ENCODE measurements around the gene TFDP1. TPM values are rescaled to one million over a fixed set of nuclear protein-coding genes. Genes with fewer than 3 reads are reported as not detected.

Gene TFDP1
- total RNA-seq, 1 experiment from 2014 or later = 107 TPM

- H3K4me2 ChIP-seq = no peak overlapping the region
- intact Hi-C loops (cut with micrococcal nuclease; ENCODE audit: unreplicated experiment) = no loop called here
- TF ChIP-seq CTCF (conservative IDR thresholded peaks at IDR 0.05) (no peak), EZH2 (IDR thresholded peaks at IDR 0.05; ENCODE audit: low read depth) (no peak)
- H3F3A ChIP-seq (ENCODE audit: insufficient read depth, low read depth) = no peaks in the 10 kb centered on the region; the same call in 1 of the 2 replicates
- H3K4me1 ChIP-seq (replicated peaks; ENCODE audit: insufficient read depth) = peaks cover 23% of the 10 kb centered on the region
- ChIA-PET CTCF (no interaction called here), POLR2A (ENCODE audit: unreplicated experiment) (no interaction called here)
- peaks cover 7% of the 10 kb centered on the region for H4K20me1 ChIP-seq (ENCODE audit: insufficient read depth)
- no TSS peak for BruUV-seq (replicated peaks)
- H3K36me3 ChIP-seq (ENCODE audit: low read depth) = peaks cover 6% of the 10 kb centered on the region; the same call in 1 of the 2 replicates
- H3K9me3 ChIP-seq (ENCODE audit: insufficient read depth, low read depth) = no peaks in the 10 kb centered on the region
- no peak overlapping the region for H2AFZ ChIP-seq
- 0 out of 2 replicates have a peak, but pooled peaks cover 9% of the 10 kb centered on the region for H3K79me2 ChIP-seq (ENCODE audit: low read depth)
- no peak for DNase-seq
- no peaks in the 10 kb centered on the region for H3K27me3 ChIP-seq (ENCODE audit: insufficient read depth, low read depth)
- H3K9me2 ChIP-seq (ENCODE audit: insufficient read depth) = no peaks in the 10 kb centered on the region
- no peak overlapping the region for H3K4me3 ChIP-seq
- no peak overlapping the region for H3K27ac ChIP-seq
These were observed 37.1 kb upstream of the TFDP1 start for GRCh38 chr13:113547238-113547971.

- ChIA-PET CTCF (no interaction called here), POLR2A (ENCODE audit: unreplicated experiment) (no interaction called here)
- BruUV-seq (replicated peaks) = no TSS peak
- Histone ChIP-seq H3K36me3 (ENCODE audit: low read depth) (peaks cover 6% of the 10 kb centered on the region; the same call in 1 of the 2 replicates), H3K9me3 (ENCODE audit: insufficient read depth, low read depth) (no peaks in the 10 kb centered on the region), H3K4me1 (replicated peaks; ENCODE audit: insufficient read depth) (peaks cover 23% of the 10 kb centered on the region), H3K79me2 (ENCODE audit: low read depth) (0 out of 2 replicates have a peak, but pooled peaks cover 9% of the 10 kb centered on the region), H2AFZ (no peak overlapping the region), H3K4me2 (no peak overlapping the region), H3K27ac (no peak overlapping the region), H4K20me1 (ENCODE audit: insufficient read depth) (peaks cover 7% of the 10 kb centered on the region), H3F3A (ENCODE audit: insufficient read depth, low read depth) (no peaks in the 10 kb centered on the region; the same call in 1 of the 2 replicates), H3K9me2 (ENCODE audit: insufficient read depth) (no peaks in the 10 kb centered on the region), H3K27me3 (ENCODE audit: insufficient read depth, low read depth) (no peaks in the 10 kb centered on the region), H3K4me3 (no peak overlapping the region)
- DNase-seq = no peak
- no peak for TF ChIP-seq EZH2 (IDR thresholded peaks at IDR 0.05; ENCODE audit: low read depth)
- TF ChIP-seq CTCF (conservative IDR thresholded peaks at IDR 0.05) = no peak
- intact Hi-C loops (cut with micrococcal nuclease; ENCODE audit: unreplicated experiment) = no loop called here
These were observed 36.3 kb upstream of the TFDP1 start for GRCh38 chr13:113548171-113548641.

GRCh38 chr13:113548778-113549621, 35.6 kb upstream of the TFDP1 start:
- H4K20me1 ChIP-seq (ENCODE audit: insufficient read depth) = peaks cover 7% of the 10 kb centered on the region
- peaks cover 6% of the 10 kb centered on the region; the same call in 1 of the 2 replicates for H3K36me3 ChIP-seq (ENCODE audit: low read depth)
- no peaks in the 10 kb centered on the region; the same call in 1 of the 2 replicates for H3F3A ChIP-seq (ENCODE audit: insufficient read depth, low read depth)
- peak in 1 of 2 experiments; percentile 80 for DNase-seq
- no peak overlapping the region for H3K27ac ChIP-seq
- H2AFZ ChIP-seq = no peak overlapping the region
- H3K9me2 ChIP-seq (ENCODE audit: insufficient read depth) = no peaks in the 10 kb centered on the region
- H3K27me3 ChIP-seq (ENCODE audit: insufficient read depth, low read depth) = no peaks in the 10 kb centered on the region
- H3K4me1 ChIP-seq (replicated peaks; ENCODE audit: insufficient read depth) = peaks cover 23% of the 10 kb centered on the region
- TF ChIP-seq EZH2 (IDR thresholded peaks at IDR 0.05; ENCODE audit: low read depth) (no peak), CTCF (conservative IDR thresholded peaks at IDR 0.05) (no peak)
- CTCF ChIA-PET = interaction anchor here (0.6 kb wide), 1 partner anchor 17 kb away, joined by 16 read pairs; no protein-coding TSS in a partner anchor
- no peak overlapping the region for H3K4me2 ChIP-seq
- H3K79me2 ChIP-seq (ENCODE audit: low read depth) = 0 out of 2 replicates have a peak, but pooled peaks cover 4% of the 10 kb centered on the region
- no peaks in the 10 kb centered on the region for H3K9me3 ChIP-seq (ENCODE audit: insufficient read depth, low read depth)
- POLR2A ChIA-PET (ENCODE audit: unreplicated experiment) = no interaction called here
- intact Hi-C loops (cut with micrococcal nuclease; ENCODE audit: unreplicated experiment) = no loop called here
- H3K4me3 ChIP-seq = no peak overlapping the region
- BruUV-seq (replicated peaks) = no TSS peak
